Spleen (tissue), 7 donors: ENCODE results near the gene HSF2.

Experiments
- CTCF ChIP-seq, 11 experiments: fragments of 200-600 bp in 7 of 11; fragments of 450-650 bp in 4 of 11; sonication (generic) in 4 of 11; IDR thresholded peaks in 8 of 11; conservative IDR thresholded peaks in 3 of 11; 1 replicate in 7 of 11; 2 replicates in 4 of 11; pipeline versions ENCODE4 v1.4.0 to v1.8.0; 2016 to 2021; ENCODE audit warnings: antibody characterized with exemption in 11 of 11, inconsistent platforms in 4 of 11, mild to moderate bottlenecking in 1 of 11
- POLR2A ChIP-seq, 3 donors: fragments of 450-650 bp; IDR thresholded peaks; one replicate each; pipeline ENCODE4 v1.5.1; 2017; ENCODE audit warnings: antibody characterized with exemption in 3 of 3, mild to moderate bottlenecking in 1 of 3
- POLR2AphosphoS5 ChIP-seq, 3 donors: sonication (generic); formaldehyde crosslinking; IDR thresholded peaks; one replicate each; pipeline ENCODE4 v1.5.1; 2017; ENCODE audit warnings: antibody characterized with exemption in 3 of 3
- donor health status: DM: no; HTN: no; CAD: no; lungs with moderate emphysema.
- donor health status: DM: no; HTN: no; CAD: no.
- donor health status: DM: no; HTN: no; CAD: no.

- TF ChIP-seq CTCF (IDR thresholded peaks at IDR 0.05 in 8 of 11, conservative IDR thresholded peaks at IDR 0.05 in 3 of 11) (no peak), POLR2A (IDR thresholded peaks at IDR 0.05) (no peak), POLR2AphosphoS5 (IDR thresholded peaks at IDR 0.05) (no peak)
These were observed 29.9 kb downstream of the HSF2 start for GRCh38 chr6:122429323-122429722.
